ENCODE results near the gene HOOK2.

- TF ChIP-seq CTCF (IDR thresholded peaks at IDR 0.05; ENCODE audit: insufficient read depth, low read depth, low read length) (no peak), EZH2 (IDR thresholded peaks at IDR 0.05; ENCODE audit: insufficient read depth, low read length) (no peak)
These were observed 15.4 kb upstream of the HOOK2 start for GRCh38 chr19:12790628-12791344.

Measured in astrocyte (in vitro differentiated cells and primary cell).